Esophagus (tissue), 2 donors: ENCODE data around the gene CGB1. TPM values are rescaled to one million over a fixed set of nuclear protein-coding genes. Genes with fewer than 3 reads are reported as not detected.

Source experiments
- H3K27ac ChIP-seq, 2 donors: one replicate each; pipeline ENCODE4 v1.5.1; 2013; ENCODE audit warnings: low read depth in 2 of 2, mild to moderate bottlenecking in 2 of 2, inconsistent platforms in 1 of 2, low read length in 1 of 2, moderate library complexity in 1 of 2
- H3K27me3 ChIP-seq, 2 donors: one replicate each; pipeline ENCODE4 v1.6.1; 2013; ENCODE audit warnings: low read length in 2 of 2, control low read depth in 1 of 2, mild to moderate bottlenecking in 1 of 2; ENCODE audit not compliant: insufficient read depth in 2 of 2, control insufficient read depth in 1 of 2
- H3K36me3 ChIP-seq, 2 donors: one replicate each; pipeline ENCODE4 v1.6.1; 2013; ENCODE audit warnings: low read length in 1 of 2; ENCODE audit not compliant: control insufficient read depth in 2 of 2, insufficient read depth in 2 of 2
- H3K4me1 ChIP-seq, 2 donors: one replicate each; pipeline ENCODE4 v1.6.1; 2013; ENCODE audit warnings: low read length in 1 of 2; ENCODE audit not compliant: control insufficient read depth in 2 of 2, insufficient read depth in 2 of 2
- H3K4me3 ChIP-seq, 2 donors: one replicate each; pipeline ENCODE4 v1.5.1; 2013; ENCODE audit warnings: low read length in 2 of 2, mild to moderate bottlenecking in 2 of 2, low read depth in 1 of 2, moderate library complexity in 1 of 2
- H3K9me3 ChIP-seq, 2 donors: one replicate each; pipeline ENCODE4 v1.6.1; 2013; ENCODE audit warnings: mild to moderate bottlenecking in 2 of 2, low read depth in 1 of 2, low read length in 1 of 2, moderate library complexity in 1 of 2; ENCODE audit not compliant: control insufficient read depth in 2 of 2, insufficient read depth in 1 of 2
- WGBS, 2 donors: extraction: QIAGEN DNeasy Blood & Tissue Kit; methylation state at CpG; one replicate each; pipeline ENCODE4 v1.1.7; 2013; 5-methylcytosine and 5-hydroxymethylcytosine counted together
- polyA plus RNA-seq, 2 donors: library from polyadenylated mRNA; stranded (reverse); fragments of 200-250 nt; gene quantifications; one replicate each; pipeline ENCODE4 v1.2.3, GENCODE V29; 2013
- donor health status: healthy with polysubstance abuse.
- donor health status: Bipolar disorder and iron deficiency.

CGB1 gene
- polyA plus RNA-seq, 2 donors: not detected

DNA sequence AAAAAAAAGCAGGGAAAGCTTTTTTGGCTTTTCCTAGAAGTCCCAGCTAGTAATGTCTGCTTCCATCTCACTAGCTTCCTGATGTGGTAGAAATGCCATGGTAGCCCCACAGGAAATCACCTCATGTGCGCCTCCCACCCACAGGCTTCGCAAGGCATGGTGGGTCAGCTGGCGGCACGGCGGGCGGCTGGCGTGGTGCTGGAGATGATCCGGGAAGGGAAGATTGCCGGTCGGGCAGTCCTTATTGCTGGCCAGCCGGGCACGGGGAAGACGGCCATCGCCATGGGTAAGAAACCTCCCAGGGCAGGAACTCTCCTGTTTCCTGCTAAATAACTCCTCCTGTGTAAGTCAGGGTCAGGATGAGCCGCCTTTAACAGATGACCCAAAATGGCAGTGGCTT, 32.6 kb downstream of the CGB1 start:
- H3K36me3 ChIP-seq: peaks cover 13 to 24% of the 10 kb centered on the region in 2 donors
- H3K27ac ChIP-seq: no peak overlapping the region
- no peak overlapping the region for H3K4me3 ChIP-seq
- 97 to 99% methylated on average over 15 of the region's 15 CpGs for WGBS, 2 donors
- H3K4me1 ChIP-seq: no peaks in the 10 kb centered on the region
- no peaks in the 10 kb centered on the region for H3K9me3 ChIP-seq
- no peaks in the 10 kb centered on the region for H3K27me3 ChIP-seq

- 59 to 62% methylated on average over 16 of the region's 16 CpGs for WGBS, 2 donors
Observed at GRCh38 chr19:48999481-49000325, 37.0 kb downstream of the CGB1 start.

GRCh38 chr19:48997972-48998371, 38.7 kb downstream of the CGB1 start:
- Histone ChIP-seq H3K36me3 (peaks cover 0 to 2% of the 10 kb centered on the region in 2 donors), H3K9me3 (no peaks in the 10 kb centered on the region), H3K4me1 (peaks cover 0 to 4% of the 10 kb centered on the region in 2 donors), H3K27me3 (no peaks in the 10 kb centered on the region), H3K4me3 (no peak overlapping the region), H3K27ac (no peak overlapping the region)
- 64 to 79% methylated on average over 5 of the region's 5 CpGs for WGBS, 2 donors

More at GRCh38 chr19:48999481-49000325, 37.0 kb downstream of the CGB1 start:
- Histone ChIP-seq H3K4me1 (peaks cover 0 to 4% of the 10 kb centered on the region in 2 donors), H3K9me3 (no peaks in the 10 kb centered on the region), H3K4me3 (no peak overlapping the region), H3K27me3 (no peaks in the 10 kb centered on the region), H3K27ac (no peak overlapping the region), H3K36me3 (peaks cover 0 to 8% of the 10 kb centered on the region in 2 donors)

GRCh38 chr19:48994035-48994386, 42.7 kb downstream of the CGB1 start:
- H3K36me3 ChIP-seq: peaks cover 0 to 6% of the 10 kb centered on the region in 2 donors
- peak overlapping the region; percentile 94 to 98 for H3K27ac ChIP-seq
- WGBS, 2 donors: 1 to 3% methylated on average over 13 of the region's 13 CpGs
- H3K4me3 ChIP-seq: peak overlapping the region; percentile 62 to 89
- peaks cover 14 to 15% of the 10 kb centered on the region in 2 donors for H3K4me1 ChIP-seq
- H3K27me3 ChIP-seq: no peaks in the 10 kb centered on the region
- no peaks in the 10 kb centered on the region for H3K9me3 ChIP-seq

DNA sequence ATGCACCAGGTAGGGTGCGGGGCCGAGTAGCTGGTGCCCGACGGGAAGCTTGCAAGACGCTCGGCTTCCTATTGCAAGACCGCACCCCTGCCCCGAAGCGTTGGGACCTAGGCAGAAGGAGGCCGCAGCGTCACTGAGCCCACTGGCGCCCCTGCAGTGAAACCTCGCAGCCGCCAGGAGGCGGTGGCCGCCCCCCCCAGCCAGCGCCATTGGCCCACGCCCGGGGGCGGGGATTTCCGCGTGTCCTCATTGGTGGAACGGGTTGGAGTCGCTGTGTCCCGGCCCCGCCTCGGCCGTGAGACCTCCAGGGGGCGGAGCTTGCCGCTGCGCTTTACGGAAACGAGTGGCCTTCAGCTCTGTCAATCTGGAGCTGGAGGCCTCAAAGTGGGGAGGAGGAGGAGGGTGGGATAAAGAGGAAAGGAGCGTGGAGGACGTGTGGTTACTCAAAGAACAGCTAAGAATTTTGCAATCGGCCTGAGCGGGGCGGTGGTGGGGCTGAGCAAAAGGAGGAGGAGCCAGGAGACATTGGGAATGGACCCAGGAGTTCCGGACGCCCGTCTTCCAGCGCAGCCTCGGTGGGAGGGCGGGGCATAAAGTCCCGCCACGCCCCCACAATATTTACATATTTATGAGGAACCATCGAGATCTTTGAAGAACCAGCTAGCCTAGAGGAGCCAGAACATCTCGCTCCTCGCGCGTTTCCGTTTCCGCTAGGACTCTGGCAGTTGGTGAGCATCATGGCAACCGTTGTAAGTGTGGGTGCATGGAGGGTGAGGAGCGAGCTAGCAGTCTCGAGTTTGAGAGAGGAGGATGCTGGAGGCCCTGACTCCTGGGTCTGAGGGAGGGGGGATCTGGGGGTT, 43.3 kb downstream of the CGB1 start, which contains the start of the genes GYS1 and RUVBL2:
Gene GYS1, minus strand, starts transcription at position 135 of the 860 bp plus-strand sequence. CDS start 197 bp downstream, outside the sequence.
Gene RUVBL2, plus strand, starts transcription at position 713 of the 860 bp plus-strand sequence. Its CDS starts 25 bp downstream, at position 738.
- no peaks in the 10 kb centered on the region for H3K9me3 ChIP-seq
- WGBS, 2 donors: 0 to 1% methylated on average over 55 to 56 of the region's 56 CpGs
- peak within 1 kb of the TSS; percentile 94 to 98 for H3K27ac ChIP-seq
- peak within 1 kb of the TSS; percentile 62 to 89 for H3K4me3 ChIP-seq
- H3K36me3 ChIP-seq: peaks cover 0 to 11% of the 10 kb centered on the region in 2 donors
- H3K4me1 ChIP-seq: peaks cover 14 to 15% of the 10 kb centered on the region in 2 donors
- H3K27me3 ChIP-seq: no peaks in the 10 kb centered on the region

- Histone ChIP-seq H3K27me3 (no peaks in the 10 kb centered on the region), H3K4me3 (peak overlapping the region; percentile 60 to 89), H3K27ac (peak overlapping the region; percentile 76 to 97), H3K9me3 (no peaks in the 10 kb centered on the region), H3K36me3 (peaks cover 0 to 14% of the 10 kb centered on the region in 2 donors), H3K4me1 (peaks cover 14 to 15% of the 10 kb centered on the region in 2 donors)
- WGBS, 2 donors: 0% methylated on average over 20 of the region's 20 CpGs
Observed at GRCh38 chr19:48992581-48993174, 44.0 kb downstream of the CGB1 start.

DNA sequence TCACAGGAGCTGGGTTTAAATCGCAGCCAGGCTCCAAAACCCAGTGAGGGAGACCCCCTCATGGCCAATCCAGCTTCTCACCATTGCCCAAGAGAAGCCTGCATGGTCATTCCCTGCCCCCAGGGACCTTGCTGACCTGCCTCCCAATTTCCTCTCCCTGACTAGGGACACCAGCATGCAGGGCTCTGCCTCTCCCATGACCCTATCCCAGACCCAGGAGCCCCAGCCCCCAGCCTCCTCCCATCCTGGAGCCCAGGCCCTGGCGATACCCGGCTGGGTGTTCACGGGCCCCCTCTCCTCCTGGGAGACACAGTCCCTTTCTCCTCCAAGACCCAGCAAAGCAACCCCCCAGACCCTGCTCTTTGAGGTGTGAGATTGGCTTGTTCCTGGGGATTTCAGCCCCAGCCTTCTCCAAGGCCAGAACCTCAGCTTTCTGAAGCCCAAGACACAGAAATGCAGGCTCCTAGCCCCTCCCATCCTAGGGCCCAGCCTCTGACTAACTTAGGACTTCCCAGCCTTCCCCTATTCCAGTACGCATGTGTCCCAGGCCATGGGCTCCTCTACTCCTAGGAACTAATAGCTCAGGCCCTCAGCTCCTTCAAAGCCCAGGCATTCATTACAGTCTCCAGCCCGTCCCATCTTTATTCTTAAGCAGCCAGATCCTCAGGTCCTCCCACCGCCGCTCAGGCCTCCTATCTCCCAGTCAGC, 44.7 kb downstream of the CGB1 start:
- H3K27me3 ChIP-seq: no peaks in the 10 kb centered on the region
- peak overlapping the region; percentile 76 to 97 for H3K27ac ChIP-seq
- peak overlapping the region; percentile 60 to 89 for H3K4me3 ChIP-seq
- H3K4me1 ChIP-seq: peaks cover 14 to 15% of the 10 kb centered on the region in 2 donors
- 22 to 24% methylated on average over 8 of the region's 8 CpGs for WGBS, 2 donors
- H3K9me3 ChIP-seq: no peaks in the 10 kb centered on the region
- peaks cover 0 to 17% of the 10 kb centered on the region in 2 donors for H3K36me3 ChIP-seq

DNA sequence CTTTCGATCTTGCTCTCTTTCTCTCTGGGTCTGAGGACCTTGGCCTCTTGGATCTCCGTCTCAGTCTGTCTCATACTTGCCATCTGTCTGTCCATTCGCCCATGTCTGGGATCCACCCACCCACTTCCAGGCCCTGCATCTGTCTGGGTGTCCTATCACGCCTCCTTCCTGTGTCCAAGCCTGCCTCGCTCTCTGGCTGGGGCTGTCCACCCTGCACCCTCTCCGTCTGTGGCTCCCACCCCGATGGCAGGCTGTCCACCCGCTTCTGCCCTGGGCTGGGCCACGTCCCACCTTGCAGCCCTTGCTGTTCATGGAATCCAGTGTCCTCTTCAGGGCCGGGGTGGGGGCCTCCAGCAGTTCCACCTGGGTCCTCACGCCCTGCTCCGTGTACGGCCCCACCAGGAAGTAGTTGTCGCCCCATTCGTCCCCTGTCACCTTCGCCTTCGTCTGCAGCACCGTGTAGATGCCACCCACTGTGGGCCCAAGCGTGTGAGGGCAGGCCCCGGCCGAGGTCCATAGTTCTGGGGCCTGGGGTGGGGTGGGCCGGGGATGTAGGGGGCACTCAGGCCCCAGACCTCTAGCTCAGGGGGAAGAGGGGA, 45.6 kb downstream of the CGB1 start:
- H3K4me3 ChIP-seq: peak overlapping the region in 1 of 2 donors; percentile 89
- H3K36me3 ChIP-seq: peaks cover 0 to 19% of the 10 kb centered on the region in 2 donors
- 80 to 83% methylated on average over 22 of the region's 22 CpGs for WGBS, 2 donors
- H3K9me3 ChIP-seq: no peaks in the 10 kb centered on the region
- peaks cover 14 to 15% of the 10 kb centered on the region in 2 donors for H3K4me1 ChIP-seq
- no peaks in the 10 kb centered on the region for H3K27me3 ChIP-seq
- H3K27ac ChIP-seq: no peak overlapping the region
